Measurements from ENCODE around the gene NR1D1. TPM values are rescaled to one million over a fixed set of nuclear protein-coding genes. Genes with fewer than 3 reads are reported as not detected.
A peak's percentile ranks its signal among the peaks of the same experiment; 100 is the strongest.

NR1D1 gene
- total and polyA plus RNA-seq, 2 of the 13 experiments (the other 11 are each of a cell fraction or from before 2014, with no cell fraction given): 2.1 to 2.7 TPM

GRCh38 chr17:40113110-40113906 lies 12.9 kb upstream of the NR1D1 start (continued):
- peak; percentile 75; the same call in 1 of the 2 replicates for TF ChIP-seq THAP9 (CRISPR knock-in tag; IDR thresholded peaks at IDR 0.05; ENCODE audit: borderline replicate concordance)
- TF ChIP-seq KMT2B (CRISPR knock-in tag; IDR thresholded peaks at IDR 0.05): peak; percentile 76
- no peak for TF ChIP-seq ZNF576 (CRISPR knock-in tag; IDR thresholded peaks at IDR 0.05)
- TF ChIP-seq ZSCAN5A (CRISPR knock-in tag; IDR thresholded peaks at IDR 0.05; ENCODE audit: borderline replicate concordance): peak; percentile 83; the same call in 1 of the 2 replicates
- TF ChIP-seq SRF (IDR thresholded peaks at IDR 0.05; ENCODE audit: low read depth, low read length): 0 out of 2 replicates have a peak, but pooled peaks have one; percentile 6
- TF ChIP-seq ZNF431 (CRISPR knock-in tag; IDR thresholded peaks at IDR 0.05; ENCODE audit: borderline replicate concordance, low read depth): no peak; the same call in 1 of the 2 replicates
- peak; percentile 82 for TF ChIP-seq SAFB2 (CRISPR knock-in tag; IDR thresholded peaks at IDR 0.05; ENCODE audit: borderline replicate concordance, low read depth)
- TF ChIP-seq HOXA7 (CRISPR knock-in tag; IDR thresholded peaks at IDR 0.05): 0 out of 2 replicates have a peak, but pooled peaks have one; percentile 57
- peak; percentile 94; the same call in 1 of the 2 replicates for TF ChIP-seq ZBTB10 (CRISPR knock-in tag; IDR thresholded peaks at IDR 0.05; ENCODE audit: borderline replicate concordance)
- peak; percentile 73 for TF ChIP-seq ZBTB2 (CRISPR knock-in tag; IDR thresholded peaks at IDR 0.05; ENCODE audit: low read depth)
- peak; percentile 96 for TF ChIP-seq TFAP4 (IDR thresholded peaks at IDR 0.05; ENCODE audit: borderline replicate concordance, low read depth)
- TF ChIP-seq PPARG (CRISPR knock-in tag; conservative IDR thresholded peaks at IDR 0.05): peak; percentile 51; the same call in 1 of the 2 replicates
- TF ChIP-seq CREM (IDR thresholded peaks at IDR 0.05): peak; percentile 63; the same call in 1 of the 2 replicates
- no peak for TF ChIP-seq CREM (CRISPR knock-in tag; IDR thresholded peaks at IDR 0.05)
- peak; percentile 76; the same call in 1 of the 2 replicates for TF ChIP-seq CSRNP1 (CRISPR knock-in tag; IDR thresholded peaks at IDR 0.05)
